Stromal cell of bone marrow (primary cell): ENCODE results near the gene HOXC10.

Experiments
- DNase-seq: peaks from one replicate; pipeline ENCODE4 v3.0.0-alpha.2; 2012; ENCODE audit warnings: low read depth

HOXC10 gene

GRCh38 chr12:53992377-53992889 is 7.5 kb downstream of the HOXC10 start:
- DNase-seq = no peak

- no peak for DNase-seq
These were observed 8.4 kb downstream of the HOXC10 start for GRCh38 chr12:53993162-53994008.

GRCh38 chr12:53994009-53994263 is 9.0 kb downstream of the HOXC10 start:
- no peak for DNase-seq

- DNase-seq = no peak
These were observed 9.5 kb downstream of the HOXC10 start for GRCh38 chr12:53994264-53995001.

- no peak for DNase-seq
These were observed 10.0 kb downstream of the HOXC10 start for GRCh38 chr12:53995002-53995377.

- no peak for DNase-seq
These were observed 10.7 kb downstream of the HOXC10 start for GRCh38 chr12:53995378-53996239.

- no peak for DNase-seq
These were observed 11.6 kb downstream of the HOXC10 start for GRCh38 chr12:53996240-53997203.

- no peak for DNase-seq
These were observed 12.5 kb downstream of the HOXC10 start for GRCh38 chr12:53997204-53998109.

- no peak for DNase-seq
These were observed 13.4 kb downstream of the HOXC10 start for GRCh38 chr12:53998110-53998899.

GRCh38 chr12:53998900-53999236 is 13.9 kb downstream of the HOXC10 start:
- DNase-seq = no peak

GRCh38 chr12:53999559-54000115 is 14.7 kb downstream of the HOXC10 start:
- peak; percentile 85 for DNase-seq

GRCh38 chr12:54000116-54001114 is 15.5 kb downstream of the HOXC10 start, which contains the start of gene HOXC9:
Gene HOXC9 (plus strand): TSS chr12:54000161. CDS start chr12:54000189, 28 bp downstream.
- DNase-seq = no peak

GRCh38 chr12:54001283-54002187 is 16.6 kb downstream of the HOXC10 start:
- no peak for DNase-seq

- DNase-seq = no peak
These were observed 17.4 kb downstream of the HOXC10 start for GRCh38 chr12:54002278-54002914.

GRCh38 chr12:54002915-54003389 is 18.0 kb downstream of the HOXC10 start:
- DNase-seq = no peak

- no peak for DNase-seq
These were observed 18.7 kb downstream of the HOXC10 start for GRCh38 chr12:54003625-54004024.
